Neuron (in vitro differentiated cells): ENCODE measurements around the gene C1QTNF1.

Experiments used
- H2AFZ ChIP-seq: one replicate; pipeline ENCODE4 v1.6.1; 2013; ENCODE audit warnings: low read depth, mild to moderate bottlenecking, inconsistent platforms, low read length, moderate library complexity
- H3K27me3 ChIP-seq: one replicate; pipeline ENCODE4 v1.6.1; 2013; ENCODE audit warnings: low read length; ENCODE audit not compliant: insufficient read depth
- H3K36me3 ChIP-seq: one replicate; pipeline ENCODE4 v1.6.1; 2013; ENCODE audit warnings: low read length; ENCODE audit not compliant: insufficient read depth
- H3K4me1 ChIP-seq: one replicate; pipeline ENCODE4 v1.6.1; 2013; ENCODE audit warnings: low read length; ENCODE audit not compliant: insufficient read depth
- H3K4me3 ChIP-seq: 2 replicates; pipeline ENCODE4 v1.5.1; 2013; ENCODE audit warnings: mild to moderate bottlenecking, low read length, moderate library complexity
- H3K9me3 ChIP-seq: one replicate; pipeline ENCODE4 v1.6.1; 2013; ENCODE audit warnings: low read length

C1QTNF1 gene

GRCh38 chr17:79096477-79096876 is 72.5 kb downstream of the C1QTNF1 start:
- Histone ChIP-seq H3K27me3 (peaks cover 51% of the 10 kb centered on the region), H3K36me3 (no peaks in the 10 kb centered on the region), H3K9me3 (no peaks in the 10 kb centered on the region), H2AFZ (no peak overlapping the region), H3K4me3 (no peak overlapping the region), H3K4me1 (peaks cover 6% of the 10 kb centered on the region)

- peaks cover 4% of the 10 kb centered on the region for H3K4me1 ChIP-seq
- no peak overlapping the region for H3K4me3 ChIP-seq
- H3K27me3 ChIP-seq = peaks cover 58% of the 10 kb centered on the region
- H3K36me3 ChIP-seq = no peaks in the 10 kb centered on the region
- H2AFZ ChIP-seq = no peak overlapping the region
- no peaks in the 10 kb centered on the region for H3K9me3 ChIP-seq
Measured at GRCh38 chr17:79097226-79098055, 73.5 kb downstream of the C1QTNF1 start.

DNA sequence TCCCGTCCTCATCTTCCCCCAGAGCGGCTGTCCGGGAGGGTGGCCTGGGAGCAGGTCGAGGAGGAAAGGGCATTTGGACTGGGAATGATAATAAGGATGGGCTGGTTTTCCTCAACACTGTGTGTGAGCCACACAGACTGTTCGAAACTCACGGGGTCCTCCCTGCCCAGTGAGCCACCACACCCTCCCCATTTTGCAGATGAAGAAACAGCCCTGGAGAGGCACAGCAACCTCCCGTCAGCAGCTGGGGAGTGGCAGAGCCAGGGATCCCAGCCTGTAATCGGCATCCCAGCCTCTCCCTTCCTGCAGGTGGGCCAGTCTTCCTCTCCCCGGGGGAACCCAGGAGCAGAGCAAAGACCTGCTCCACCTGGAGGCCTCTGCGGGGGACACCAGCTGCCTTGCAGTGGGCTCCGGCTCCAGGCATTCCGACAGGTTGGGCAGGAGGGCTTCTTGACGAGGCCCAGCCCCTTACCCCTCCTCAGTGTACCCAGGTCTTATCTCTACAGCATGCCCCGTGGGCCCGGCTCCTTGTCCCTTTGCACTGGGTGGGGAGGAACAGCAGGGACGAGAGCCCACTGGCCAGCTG is 74.4 kb downstream of the C1QTNF1 start:
- H3K36me3 ChIP-seq = no peaks in the 10 kb centered on the region

More for the DNA sequence above, 74.4 kb downstream of the C1QTNF1 start:
- H3K4me1 ChIP-seq = no peaks in the 10 kb centered on the region
- no peak overlapping the region for H3K4me3 ChIP-seq
- H2AFZ ChIP-seq = no peak overlapping the region
- no peaks in the 10 kb centered on the region for H3K9me3 ChIP-seq
- peaks cover 63% of the 10 kb centered on the region for H3K27me3 ChIP-seq
